ENCODE measurements around the gene MSX1. TPM values are rescaled to one million over a fixed set of nuclear protein-coding genes. Genes with fewer than 3 reads are reported as not detected.

Gene MSX1
- total and polyA plus RNA-seq, 2 of the 13 experiments (the other 11 are each of a cell fraction or from before 2014, with no cell fraction given): 12.1 to 14.9 TPM

DNA sequence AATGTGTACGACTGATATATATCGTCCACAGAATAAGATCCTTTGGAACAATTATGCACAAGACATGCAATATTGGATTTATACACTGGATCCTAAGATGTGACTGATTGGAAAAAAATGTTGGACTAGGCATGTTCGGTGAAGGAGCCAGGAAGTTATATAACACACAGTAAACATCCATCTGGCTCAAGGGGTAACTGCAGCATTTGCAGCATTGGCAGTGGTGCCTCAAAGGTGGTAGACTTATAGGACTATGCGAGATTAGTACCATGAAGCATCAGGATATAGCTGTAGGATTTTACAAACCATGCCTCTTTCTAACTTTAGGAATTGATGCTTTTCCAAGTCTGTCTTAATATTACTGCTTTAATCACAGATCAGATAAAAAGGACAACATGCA, 34.3 kb downstream of the MSX1 start (continued):
- no peak for TF ChIP-seq ZNF350 (CRISPR knock-in tag; IDR thresholded peaks at IDR 0.05; ENCODE audit: borderline replicate concordance, low read depth)
- TF ChIP-seq, protein P1, sequence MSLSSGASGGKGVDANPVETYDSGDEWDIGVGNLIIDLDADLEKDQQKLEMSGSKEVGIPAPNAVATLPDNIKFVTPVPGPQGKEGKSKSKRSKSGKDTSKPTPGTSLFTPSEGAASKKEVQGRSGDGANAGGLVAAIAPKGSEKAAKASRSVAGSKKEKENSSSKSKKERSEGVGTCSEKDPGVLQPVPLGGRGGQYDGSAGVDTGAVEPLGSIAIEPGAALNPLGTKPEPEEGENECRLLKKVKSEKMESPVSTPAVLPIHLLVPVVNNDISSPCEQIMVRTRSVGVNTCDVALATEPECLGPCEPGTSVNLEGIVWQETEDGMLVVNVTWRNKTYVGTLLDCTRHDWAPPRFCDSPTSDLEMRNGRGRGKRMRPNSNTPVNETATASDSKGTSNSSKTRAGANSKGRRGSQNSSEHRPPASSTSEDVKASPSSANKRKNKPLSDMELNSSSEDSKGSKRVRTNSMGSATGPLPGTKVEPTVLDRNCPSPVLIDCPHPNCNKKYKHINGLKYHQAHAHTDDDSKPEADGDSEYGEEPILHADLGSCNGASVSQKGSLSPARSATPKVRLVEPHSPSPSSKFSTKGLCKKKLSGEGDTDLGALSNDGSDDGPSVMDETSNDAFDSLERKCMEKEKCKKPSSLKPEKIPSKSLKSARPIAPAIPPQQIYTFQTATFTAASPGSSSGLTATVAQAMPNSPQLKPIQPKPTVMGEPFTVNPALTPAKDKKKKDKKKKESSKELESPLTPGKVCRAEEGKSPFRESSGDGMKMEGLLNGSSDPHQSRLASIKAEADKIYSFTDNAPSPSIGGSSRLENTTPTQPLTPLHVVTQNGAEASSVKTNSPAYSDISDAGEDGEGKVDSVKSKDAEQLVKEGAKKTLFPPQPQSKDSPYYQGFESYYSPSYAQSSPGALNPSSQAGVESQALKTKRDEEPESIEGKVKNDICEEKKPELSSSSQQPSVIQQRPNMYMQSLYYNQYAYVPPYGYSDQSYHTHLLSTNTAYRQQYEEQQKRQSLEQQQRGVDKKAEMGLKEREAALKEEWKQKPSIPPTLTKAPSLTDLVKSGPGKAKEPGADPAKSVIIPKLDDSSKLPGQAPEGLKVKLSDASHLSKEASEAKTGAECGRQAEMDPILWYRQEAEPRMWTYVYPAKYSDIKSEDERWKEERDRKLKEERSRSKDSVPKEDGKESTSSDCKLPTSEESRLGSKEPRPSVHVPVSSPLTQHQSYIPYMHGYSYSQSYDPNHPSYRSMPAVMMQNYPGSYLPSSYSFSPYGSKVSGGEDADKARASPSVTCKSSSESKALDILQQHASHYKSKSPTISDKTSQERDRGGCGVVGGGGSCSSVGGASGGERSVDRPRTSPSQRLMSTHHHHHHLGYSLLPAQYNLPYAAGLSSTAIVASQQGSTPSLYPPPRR (CRISPR knock-in tag; IDR thresholded peaks at IDR 0.05; ENCODE audit: borderline replicate concordance): no peak
- no peak for TF ChIP-seq XRCC5 (optimal IDR thresholded peaks at IDR 0.05; ENCODE audit: low read length)
- TF ChIP-seq NFIC (IDR thresholded peaks at IDR 0.05; ENCODE audit: low read length): no peak
- TF ChIP-seq NCOA5 (CRISPR knock-in tag; IDR thresholded peaks at IDR 0.05): no peak
- no peak for TF ChIP-seq HDAC2 (CRISPR knock-in tag; IDR thresholded peaks at IDR 0.05)
- no peak for TF ChIP-seq ARHGAP35 (CRISPR knock-in tag; IDR thresholded peaks at IDR 0.05; ENCODE audit: borderline replicate concordance)
- no peak for TF ChIP-seq NR2F6 (IDR thresholded peaks at IDR 0.05)
- TF ChIP-seq NR2F6 (CRISPR knock-in tag; IDR thresholded peaks at IDR 0.05): no peak
- no peak for TF ChIP-seq HOXA5 (CRISPR knock-in tag; IDR thresholded peaks at IDR 0.05)
- no peak for TF ChIP-seq MBNL3 (CRISPR knock-in tag; conservative IDR thresholded peaks at IDR 0.05)
